IPS DF 4.7 (cell line): ENCODE data around the gene SDK1.
"Not testable (repeated sequence)": the region's sequence is repeated elsewhere in the genome, so short reads cannot be mapped to it uniquely, and the experiment has no call there.

Experiments used
- DNase-seq: peaks from one replicate; pipeline ENCODE4 v3.0.0-alpha.2; 2013; ENCODE audit warnings: low spot score; ENCODE audit errors: extremely low read depth

Gene SDK1

GRCh38 chr7:3578399-3578798 is 277.3 kb downstream of the SDK1 start:
- no peak for DNase-seq

GRCh38 chr7:3579638-3580219 is 278.7 kb downstream of the SDK1 start:
- no peak for DNase-seq

DNA sequence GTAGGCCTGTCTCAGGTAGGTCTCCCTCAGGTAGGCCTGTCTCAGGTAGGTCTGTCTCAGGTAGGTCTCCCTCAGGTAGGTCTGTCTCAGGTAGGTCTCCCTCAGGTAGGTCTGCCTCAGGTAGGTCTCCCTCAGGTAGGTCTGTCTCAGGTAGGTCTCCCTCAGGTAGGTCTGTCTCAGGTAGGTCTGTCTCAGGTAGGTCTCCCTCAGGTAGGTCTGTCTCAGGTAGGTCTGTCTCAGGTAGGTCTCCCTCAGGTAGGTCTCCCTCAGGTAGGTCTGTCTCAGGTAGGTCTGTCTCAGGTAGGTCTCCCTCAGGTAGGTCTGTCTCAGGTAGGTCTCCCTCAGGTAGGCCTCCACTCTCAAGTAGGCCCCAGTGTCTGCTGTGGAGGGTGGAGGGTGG is 281.1 kb downstream of the SDK1 start:
- not testable (repeated sequence) for DNase-seq

DNA sequence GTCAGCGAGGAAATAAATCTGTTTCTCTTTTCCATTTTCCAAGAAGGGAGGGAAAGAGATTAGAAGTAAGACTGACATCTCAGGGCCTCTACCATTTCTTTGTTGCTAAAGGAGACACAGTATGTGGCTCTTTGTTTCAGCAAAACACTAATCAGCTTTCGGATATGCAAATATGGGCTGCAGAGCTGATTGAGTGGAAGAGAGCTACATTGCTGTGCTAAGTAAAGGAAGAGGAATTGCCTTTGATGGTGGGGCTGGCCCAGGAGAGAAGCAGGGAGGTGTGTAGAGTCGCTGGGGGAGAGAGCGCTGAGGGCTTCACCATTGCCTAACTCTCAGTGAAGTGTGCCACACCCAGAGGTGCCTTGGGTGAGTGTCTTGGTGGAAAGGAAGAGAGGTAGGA is 284.8 kb downstream of the SDK1 start:
- no peak for DNase-seq

- no peak for DNase-seq
Measured at GRCh38 chr7:3588341-3588740, 287.3 kb downstream of the SDK1 start.

DNA sequence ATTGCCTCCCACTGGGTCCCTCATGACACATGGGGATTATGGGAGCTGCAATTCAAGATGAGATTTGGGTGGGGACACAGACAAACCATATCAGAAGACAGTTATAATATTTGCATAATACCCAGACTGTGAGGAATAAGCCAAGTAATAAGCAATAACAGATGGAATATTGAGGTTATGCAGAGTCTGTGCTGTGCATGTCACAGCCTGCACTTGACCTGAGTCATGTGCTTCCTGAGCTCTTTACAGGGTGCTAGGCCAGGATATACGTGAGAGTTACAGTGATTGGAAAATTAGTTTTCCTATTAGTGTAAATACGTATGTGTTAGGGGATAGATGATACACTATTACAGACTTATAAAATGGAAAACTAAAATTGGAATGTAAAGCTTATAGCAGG is 288.7 kb downstream of the SDK1 start:
- no peak for DNase-seq

GRCh38 chr7:3591219-3591618 is 290.2 kb downstream of the SDK1 start:
- no peak for DNase-seq

DNA sequence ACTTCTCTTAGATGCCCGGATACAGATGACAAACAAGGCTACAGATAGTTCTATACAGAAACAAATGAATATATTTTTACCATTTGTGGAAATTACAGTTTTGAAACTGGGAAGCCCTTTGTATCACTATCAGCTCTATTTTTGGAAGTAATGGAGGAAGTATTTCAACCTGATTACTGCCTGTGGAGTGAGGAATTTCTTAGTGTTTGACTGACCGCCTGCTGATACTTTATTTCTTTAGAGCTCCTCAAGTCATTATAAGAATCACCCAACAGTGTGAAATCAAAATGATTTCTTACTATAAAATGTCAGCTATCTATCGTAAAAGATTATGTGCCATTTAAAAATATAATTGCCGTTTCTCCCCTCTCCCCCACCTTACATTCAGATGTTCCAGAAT is 290.9 kb downstream of the SDK1 start:
- DNase-seq, result no peak

GRCh38 chr7:3592401-3593134 is 291.5 kb downstream of the SDK1 start:
- DNase-seq, result no peak

DNA sequence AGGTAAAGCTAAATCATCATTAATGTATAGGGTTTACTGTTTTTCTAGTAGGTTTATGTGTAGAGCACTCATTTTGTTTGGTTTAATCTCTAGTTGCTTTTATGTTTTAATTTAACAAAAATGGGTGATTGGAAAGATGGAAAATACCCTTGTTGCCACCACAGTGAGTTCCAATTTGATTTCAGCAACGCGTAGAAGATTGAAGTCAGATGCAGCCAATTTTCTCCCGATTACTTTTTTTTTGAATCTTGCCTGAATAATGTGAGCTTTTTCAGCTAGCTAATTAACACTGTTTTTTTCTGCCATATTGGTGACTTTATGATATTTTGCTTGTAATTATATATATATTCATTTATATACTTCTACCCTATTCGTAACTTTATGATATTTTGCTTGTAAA is 293.8 kb downstream of the SDK1 start:
- DNase-seq, result no peak

DNA sequence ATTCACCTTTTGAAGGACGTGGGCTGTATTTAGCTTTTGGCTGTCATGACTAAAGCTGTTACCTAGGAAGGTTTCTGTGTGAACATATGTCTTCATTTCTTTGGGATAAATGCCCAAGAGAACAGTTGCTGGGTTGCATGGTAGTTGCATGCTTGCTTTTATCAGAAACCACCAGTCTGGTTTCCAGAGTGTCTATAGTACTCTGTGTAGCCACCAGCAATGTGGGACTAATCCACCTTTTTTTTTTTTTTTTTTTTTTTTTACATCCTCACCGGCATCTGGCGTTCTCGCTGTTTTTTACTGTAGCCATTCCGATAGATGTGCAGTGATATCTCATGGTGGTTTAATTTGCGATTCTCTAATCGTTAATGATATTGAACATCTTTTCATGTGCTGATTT is 297.8 kb downstream of the SDK1 start:
- DNase-seq, result no peak

- no peak for DNase-seq
Measured at GRCh38 chr7:3605222-3605621, 304.2 kb downstream of the SDK1 start.

GRCh38 chr7:3606436-3606835 is 305.4 kb downstream of the SDK1 start:
- no peak for DNase-seq

GRCh38 chr7:3607847-3608246 is 306.8 kb downstream of the SDK1 start:
- DNase-seq, result no peak

DNA sequence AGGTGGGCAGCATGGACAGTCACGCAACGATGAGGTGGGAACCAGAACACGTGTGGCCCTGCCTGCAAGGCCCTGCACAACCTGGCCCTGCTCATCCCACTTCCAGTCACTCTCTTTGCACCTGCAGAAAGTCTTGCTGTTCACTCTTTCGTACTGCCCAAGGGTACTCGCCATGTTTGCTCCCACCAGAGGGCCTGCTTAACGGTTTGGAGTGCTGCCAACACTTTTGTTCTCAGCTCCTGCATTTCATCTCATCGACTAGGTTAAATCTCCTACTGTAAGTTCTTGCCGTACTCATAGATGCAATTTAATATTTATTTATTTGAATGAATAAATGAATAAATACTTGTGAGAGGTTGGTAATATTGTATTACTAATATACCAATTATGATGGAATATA is 315.3 kb downstream of the SDK1 start:
- no peak for DNase-seq

- no peak for DNase-seq
Measured at GRCh38 chr7:3630081-3630480, 329.0 kb downstream of the SDK1 start.

DNA sequence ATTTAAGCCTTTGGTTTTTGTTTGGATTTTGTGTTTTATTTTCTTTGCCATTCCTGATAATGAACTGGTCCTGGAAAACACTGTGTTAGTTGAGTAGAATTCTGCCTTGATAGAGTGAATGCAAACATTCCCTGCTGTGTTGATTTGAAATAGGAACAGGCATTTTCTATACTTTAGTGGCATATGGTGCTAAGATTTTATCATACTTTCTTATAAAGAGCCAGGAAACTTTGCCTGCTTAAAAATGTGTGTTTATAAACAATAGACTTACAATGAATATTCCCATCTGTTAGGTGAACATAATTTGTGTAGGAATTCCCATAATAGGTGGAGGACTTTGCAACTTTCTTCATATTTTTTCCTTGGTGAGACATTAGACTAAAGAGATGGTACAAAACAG is 333.3 kb downstream of the SDK1 start:
- no peak for DNase-seq

DNA sequence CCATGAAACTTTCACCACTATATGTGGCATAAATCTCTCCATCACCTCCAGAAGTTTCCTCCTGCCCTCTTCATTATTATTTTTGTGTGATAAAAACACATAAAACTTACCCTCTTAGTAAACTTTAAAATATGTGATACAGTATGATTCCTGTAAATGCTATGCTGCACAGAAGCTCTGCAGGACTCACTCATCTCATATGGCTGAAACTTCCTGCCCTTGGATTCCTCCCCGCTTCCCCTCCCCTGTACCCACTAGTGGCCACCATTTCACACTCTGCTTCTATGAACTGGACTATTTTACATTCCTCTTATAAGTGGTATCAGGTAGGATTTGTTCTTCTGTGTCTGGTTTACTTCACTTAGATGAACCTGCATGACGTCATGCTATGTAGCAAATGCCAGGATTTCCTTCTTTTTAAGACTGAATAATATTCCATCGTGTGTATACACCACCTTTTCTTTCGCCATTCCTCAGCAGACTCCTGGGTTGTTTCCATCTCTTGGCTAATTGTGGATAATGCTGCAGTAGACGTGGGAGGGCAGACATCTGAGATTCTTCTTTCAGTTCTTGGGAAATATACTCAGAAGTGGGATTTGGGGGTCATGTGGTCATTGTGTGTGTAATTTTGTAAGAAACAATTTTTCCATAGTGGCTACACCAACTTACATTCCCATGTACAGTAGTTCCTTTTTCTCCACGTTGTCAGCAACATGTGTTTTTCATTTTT is 335.2 kb downstream of the SDK1 start:
- no peak for DNase-seq

DNA sequence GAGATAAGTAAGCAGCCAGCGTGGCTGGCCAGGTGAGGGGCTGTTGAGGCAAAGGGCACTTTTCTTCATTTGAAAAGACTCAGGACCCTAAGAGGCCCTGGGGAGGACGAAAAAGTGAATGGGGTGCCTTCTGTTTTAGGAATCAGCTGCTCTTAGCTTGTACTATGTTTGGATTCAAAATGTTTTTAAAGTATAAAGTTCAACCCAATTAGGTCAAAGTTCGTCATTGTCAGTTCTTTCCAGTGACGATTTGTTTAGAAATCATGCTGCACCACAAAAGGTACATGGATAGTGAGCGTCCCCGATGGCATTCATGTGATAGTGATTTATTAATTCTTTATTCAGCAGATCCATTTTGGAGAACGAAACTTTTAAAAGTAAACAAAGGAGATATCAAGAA is 338.2 kb downstream of the SDK1 start:
- DNase-seq, result no peak

- DNase-seq, result no peak
Measured at GRCh38 chr7:3641582-3641981, 340.5 kb downstream of the SDK1 start.

- DNase-seq, result no peak
Measured at GRCh38 chr7:3643091-3643490, 342.0 kb downstream of the SDK1 start.

DNA sequence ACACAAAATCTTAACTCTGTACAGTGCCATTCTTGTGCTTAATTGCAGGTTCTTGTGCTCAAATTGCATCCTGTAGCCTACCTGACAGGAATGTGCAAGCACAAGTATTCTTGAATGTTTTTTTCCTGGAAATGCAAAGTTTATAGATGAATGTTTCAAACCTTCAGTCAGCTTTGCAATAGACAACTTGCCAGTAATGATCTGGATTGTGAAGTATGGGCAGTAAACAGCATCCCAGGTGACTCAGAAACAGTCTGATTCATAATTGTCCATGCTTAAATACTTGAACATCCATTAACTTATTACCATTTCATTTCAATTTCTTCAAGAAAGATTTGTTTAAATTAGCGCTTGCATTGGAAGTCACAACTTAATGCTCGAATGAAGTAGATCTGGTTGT is 347.2 kb downstream of the SDK1 start:
- DNase-seq, result no peak

GRCh38 chr7:3649250-3649649 is 348.2 kb downstream of the SDK1 start:
- no peak for DNase-seq
